ENCODE data around the gene TMEM98.
"Not testable (repeated sequence)": the region's sequence is repeated elsewhere in the genome, so short reads cannot be mapped to it uniquely, and the experiment has no call there.

Gene TMEM98

DNA sequence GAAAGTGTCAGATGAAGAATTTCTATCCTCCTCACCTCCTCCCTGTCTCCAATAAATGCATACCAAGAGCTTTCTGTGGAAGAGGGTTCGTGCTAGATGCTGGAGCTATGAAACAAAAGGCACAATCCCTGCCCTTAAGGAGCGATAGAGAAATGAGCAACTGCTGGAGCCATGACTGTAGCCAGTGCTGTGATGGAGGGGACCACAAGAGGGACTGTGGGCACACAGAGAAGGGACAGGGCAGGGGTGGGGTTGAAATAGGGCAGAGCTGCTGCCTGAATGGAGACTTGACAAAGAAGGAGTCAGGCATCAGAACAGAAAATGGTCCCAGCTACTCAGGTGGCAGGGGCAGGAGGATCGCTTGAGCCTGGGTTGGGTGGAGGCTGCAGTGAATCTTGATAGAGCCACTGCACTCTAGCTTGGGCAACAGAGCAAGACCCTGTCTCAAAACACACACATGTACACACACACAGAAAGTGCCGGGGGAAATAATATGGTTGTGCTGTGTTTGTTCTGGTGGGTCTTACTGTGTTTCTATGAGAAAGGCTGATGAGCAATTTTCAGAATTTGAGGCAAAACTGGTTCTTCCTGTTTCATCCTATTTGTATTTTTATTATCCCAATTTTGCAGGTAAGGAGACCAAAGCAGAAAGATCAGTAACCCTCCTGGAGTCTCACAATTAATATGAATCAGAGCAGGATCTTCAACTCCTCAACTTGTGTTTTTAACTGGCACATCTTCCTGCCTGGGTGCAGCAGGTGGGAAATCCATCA, 16.5 kb downstream of the TMEM98 start:
- no peak for DNase-seq

DNA sequence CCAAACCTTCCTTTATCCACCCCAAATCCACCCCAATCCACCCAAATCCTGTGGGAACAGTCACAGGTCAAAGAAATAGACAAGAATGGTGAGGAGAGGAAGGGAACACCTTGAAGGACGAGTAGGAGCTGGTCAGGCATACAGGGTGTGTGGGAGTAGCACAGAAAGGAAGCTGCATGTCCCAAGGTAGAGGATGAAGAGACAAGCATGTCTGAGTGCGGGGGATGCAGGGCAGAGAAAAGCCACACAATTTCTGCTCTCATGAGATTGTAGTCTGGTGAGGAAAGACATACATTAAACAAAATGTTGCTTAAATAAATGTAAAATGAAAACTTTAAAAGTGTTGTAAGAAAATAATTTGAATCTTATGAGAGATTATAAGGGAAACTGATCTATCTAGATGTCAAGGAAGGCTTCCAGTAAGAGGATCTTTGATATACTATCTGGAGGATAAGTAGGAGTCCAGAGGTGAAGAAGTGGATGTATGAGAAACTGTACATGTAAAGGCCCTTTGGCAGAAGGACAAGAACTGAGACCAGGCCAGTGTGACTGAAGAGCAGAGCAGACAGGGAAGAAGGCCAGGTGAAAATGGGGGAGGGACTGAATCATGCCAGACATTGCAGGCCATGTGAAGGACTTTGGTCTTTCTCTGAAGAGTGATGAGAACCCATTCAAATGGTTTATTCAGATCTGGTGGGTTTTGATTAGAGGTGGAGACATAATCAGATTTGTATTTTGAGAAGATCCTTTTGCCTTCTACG, 18.6 kb downstream of the TMEM98 start:
- DNase-seq = no peak

- DNase-seq = no peak
These were observed 19.8 kb downstream of the TMEM98 start for GRCh38 chr17:32947736-32948135.

GRCh38 chr17:32949181-32949580, 21.2 kb downstream of the TMEM98 start:
- no peak for DNase-seq

DNA sequence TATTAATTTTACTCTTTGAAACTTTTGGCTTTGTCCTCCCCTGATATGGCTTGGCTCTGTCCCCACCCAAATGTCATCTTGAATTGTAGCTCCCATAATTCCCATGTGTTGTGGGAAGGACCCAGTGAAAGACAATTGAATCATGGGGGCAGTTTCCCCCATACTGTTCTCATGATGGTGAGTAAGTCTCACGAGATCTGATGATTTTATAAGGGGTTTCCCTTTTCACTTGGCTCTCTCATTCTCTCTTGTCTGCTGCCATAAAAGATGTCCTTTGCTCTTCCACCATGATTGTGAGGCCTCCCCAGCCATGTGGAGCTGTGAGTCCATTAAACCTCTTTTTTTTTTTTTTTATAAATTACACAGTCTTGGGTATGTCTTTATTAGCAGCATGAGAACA, 24.5 kb downstream of the TMEM98 start:
- DNase-seq = not testable (repeated sequence)

GRCh38 chr17:32953045-32953444, 25.1 kb downstream of the TMEM98 start:
- DNase-seq = no peak

DNA sequence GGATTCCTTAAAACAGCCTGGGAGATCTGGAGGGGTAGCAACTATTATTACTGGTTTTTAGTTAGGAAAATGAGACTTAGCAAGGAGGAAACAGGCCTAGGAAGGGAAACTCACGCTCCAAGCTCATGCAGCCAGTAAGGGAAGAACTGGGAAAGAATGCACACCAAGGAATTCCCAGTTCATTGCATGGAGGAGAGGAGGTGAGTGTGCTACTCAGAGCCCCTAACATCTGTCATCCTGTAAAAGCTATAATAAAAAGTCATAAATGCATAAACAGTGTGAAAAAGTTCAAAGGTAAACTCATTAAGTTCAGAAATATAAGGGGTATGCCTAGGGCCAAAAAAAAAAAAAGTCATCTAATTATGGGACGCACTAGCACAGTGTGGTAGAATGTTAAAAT, 25.9 kb downstream of the TMEM98 start:
- no peak for DNase-seq

DNA sequence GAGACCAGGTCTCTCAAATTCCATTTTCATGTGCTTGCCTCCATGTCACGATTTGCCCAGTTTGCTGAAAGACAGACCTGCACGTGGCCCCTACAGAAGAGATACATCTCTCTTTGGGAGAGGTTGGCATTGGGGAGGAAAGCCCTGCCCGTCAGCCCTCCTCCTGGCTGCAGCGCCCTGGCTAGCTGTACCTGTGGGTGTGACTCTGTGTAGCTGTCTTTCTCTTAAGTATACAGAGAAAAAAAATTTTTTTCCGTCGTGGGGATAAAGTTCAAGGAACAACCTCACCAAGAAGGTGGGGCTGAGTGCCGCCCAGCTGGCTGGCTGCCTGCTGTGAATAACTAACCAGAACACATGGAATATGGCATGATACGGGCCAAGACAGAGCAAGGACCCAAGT, 26.5 kb downstream of the TMEM98 start:
- no peak for DNase-seq

DNA sequence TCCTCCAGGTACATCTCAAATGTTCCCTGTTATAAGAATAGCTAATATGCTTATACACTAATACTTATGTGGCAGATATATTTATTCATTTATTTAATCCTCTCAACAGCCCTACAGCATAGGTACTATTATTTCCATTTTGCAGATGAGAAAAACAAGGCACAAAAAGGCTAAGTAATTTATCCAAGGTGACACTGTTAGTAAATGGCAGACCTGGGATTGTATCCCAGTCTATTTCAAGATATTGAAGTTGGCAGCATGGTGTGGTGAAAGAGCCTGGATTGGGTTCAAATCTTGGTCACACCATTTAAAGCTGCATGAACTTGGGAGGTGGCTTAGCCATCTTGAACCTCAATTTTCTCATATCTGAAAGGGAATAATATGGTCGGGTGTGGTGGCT, 27.2 kb downstream of the TMEM98 start:
- DNase-seq = no peak

DNA sequence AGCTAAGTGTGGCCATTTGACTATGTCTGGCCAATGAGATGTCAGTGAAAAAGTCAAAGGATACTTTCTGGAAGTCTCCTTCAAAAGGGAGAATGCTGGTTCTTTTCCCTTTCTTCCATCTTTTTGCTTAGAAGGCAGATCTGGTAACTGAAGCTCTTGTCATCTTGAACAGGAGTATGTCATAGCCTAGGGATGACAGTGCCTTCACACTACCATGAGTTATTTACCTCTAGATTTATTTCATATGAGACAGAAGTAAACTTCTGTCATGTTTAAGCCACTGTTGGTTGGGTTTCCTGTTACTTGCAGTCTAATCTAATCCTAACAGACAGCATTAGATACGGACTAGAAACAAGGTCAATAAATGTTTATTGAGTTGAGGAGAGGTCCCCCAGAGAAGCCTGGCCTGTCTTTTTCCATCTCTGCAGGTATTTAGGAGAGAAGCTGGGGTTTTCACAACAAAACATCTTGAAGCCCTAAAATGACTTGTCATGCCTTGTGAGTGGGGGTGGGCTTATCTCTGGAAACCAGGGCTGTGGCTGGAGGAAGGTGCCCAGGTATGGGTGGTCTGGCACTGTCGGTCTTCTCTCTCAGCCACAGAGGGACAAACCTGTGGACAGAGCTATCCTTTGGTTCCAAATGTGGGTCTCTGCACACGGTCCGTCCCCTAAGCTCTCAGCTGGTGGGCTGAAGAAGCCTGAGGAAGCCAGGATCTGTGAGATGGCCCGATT, 28.5 kb downstream of the TMEM98 start:
- no peak for DNase-seq

DNA sequence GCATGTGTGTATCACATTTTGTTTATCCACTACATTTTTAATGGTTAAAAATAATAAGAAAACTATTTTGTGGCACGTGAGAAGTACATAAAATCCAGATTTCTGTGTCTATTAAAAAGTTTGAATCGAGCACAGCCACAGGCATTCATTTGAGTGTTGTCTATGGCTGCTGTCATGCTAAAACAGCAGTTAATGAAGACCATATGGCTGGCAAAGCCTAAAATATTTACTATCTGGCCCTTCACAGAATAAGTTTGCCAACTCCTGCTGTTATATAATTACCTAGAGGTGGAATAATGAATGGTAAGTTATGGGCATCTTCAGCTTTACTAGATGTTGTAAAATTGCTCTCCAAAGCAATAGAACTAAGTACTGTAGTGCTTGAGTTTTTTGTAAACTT, 30.5 kb downstream of the TMEM98 start:
- DNase-seq = no peak

DNA sequence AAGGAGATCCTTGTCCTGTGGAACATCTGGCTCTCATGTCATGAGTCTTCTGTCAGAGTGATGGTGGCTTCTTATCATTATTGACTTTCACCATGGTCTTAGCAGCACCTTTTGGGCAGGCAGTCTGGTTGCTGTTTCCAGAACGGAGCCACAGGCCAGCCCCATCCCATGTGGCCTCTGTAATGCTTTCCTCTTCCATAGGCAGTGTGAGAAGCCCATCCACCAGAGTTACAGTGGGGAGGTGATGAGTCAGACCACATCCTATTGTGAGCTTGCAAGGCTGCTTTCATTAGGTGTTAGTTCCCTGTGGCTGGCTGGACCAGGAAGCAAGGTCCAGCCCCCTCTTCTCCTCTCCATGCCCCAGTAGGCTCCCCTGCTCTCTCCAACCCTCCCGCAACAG, 32.9 kb downstream of the TMEM98 start:
- DNase-seq = no peak

GRCh38 chr17:32962320-32962711, 34.4 kb downstream of the TMEM98 start:
- no peak for DNase-seq

DNA sequence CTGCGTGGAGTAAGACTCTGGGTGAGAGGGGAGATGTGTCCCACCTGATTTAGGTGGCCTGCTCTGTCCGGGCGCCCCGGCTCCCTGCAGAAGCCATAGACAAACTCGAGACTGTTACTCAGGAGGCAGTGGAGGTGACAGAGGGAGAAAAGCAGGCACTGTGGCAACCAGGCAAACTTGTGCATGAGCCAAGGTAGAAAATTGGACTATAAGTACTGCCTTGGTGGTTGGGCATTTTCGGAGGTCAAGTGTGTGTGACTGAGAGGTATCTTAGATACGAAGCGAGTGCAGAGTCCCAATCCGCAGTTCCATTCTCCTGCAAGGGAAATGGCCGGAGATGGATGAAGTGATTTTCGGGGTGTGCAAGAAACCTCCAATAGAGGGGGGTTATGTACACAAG, 36.6 kb downstream of the TMEM98 start:
- no peak for DNase-seq

- not testable (repeated sequence) for DNase-seq
These were observed 41.3 kb downstream of the TMEM98 start for GRCh38 chr17:32969231-32969630.

DNA sequence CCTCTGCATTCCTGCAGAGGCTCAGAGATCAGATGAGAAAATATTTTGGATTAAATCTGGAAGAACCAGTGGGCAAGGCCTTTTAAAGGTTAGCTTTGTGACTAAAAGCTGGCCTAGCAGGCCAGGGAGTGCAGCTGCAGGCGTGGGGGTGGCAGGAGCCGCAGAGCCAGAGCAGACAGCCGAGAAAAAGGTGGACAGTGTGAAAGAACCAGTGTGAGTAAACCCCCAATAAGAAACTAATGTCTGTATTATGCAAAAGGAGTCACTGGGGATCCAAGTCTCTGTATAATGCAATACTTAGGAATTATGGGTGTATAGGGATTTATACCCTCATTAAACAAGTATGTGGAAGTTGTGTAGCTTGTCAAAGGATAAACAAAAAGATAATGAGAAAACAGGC, 42.3 kb downstream of the TMEM98 start:
- no peak for DNase-seq

GRCh38 chr17:32971171-32971570, 43.2 kb downstream of the TMEM98 start:
- DNase-seq = no peak

- no peak for DNase-seq
These were observed 48.2 kb downstream of the TMEM98 start for GRCh38 chr17:32976131-32976530.

GRCh38 chr17:32976605-32977004, 48.7 kb downstream of the TMEM98 start:
- DNase-seq = no peak

GRCh38 chr17:32980230-32980629, 52.3 kb downstream of the TMEM98 start:
- no peak for DNase-seq

DNA sequence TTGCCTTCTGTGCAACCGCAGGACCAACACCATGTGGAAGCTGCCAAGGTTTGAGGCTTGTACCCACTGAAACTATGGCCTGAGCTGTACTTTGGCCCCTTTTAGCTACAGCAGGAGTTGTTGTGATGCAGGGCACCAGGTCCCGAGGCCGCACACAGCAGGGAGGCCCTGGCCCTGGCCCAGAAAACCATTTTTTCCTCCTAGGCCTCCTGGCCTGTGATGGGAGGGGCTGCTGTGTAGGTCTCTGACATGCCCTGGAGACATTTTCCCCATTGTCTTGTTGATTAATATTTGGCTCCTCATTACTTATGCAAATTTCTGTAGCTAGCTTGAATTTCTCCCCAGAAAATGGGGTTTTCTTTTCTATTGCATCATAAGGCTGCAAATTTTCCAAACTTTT, 53.7 kb downstream of the TMEM98 start:
- DNase-seq = not testable (repeated sequence)

- DNase-seq = no peak
These were observed 57.2 kb downstream of the TMEM98 start for GRCh38 chr17:32985050-32985756.

GRCh38 chr17:32987453-32987805, 59.5 kb downstream of the TMEM98 start:
- not testable (repeated sequence) for DNase-seq

All from RPMI8226 (cell line).